ENCODE data around the gene BRD9.

GRCh38 chr5:820245-820644 lies 72.4 kb downstream of the BRD9 start:
- TF ChIP-seq CTCF (IDR thresholded peaks at IDR 0.05) (no peak), POLR2A (IDR thresholded peaks at IDR 0.05) (no peak)

Data from thyroid gland (tissue), 4 donors.